Panc1 (cell line): ENCODE measurements around the gene SUGCT. TPM values are rescaled to one million over a fixed set of nuclear protein-coding genes. Genes with fewer than 3 reads are reported as not detected.

Experiments used
- ATAC-seq: fragments of 200-7000 bp; cut with Tn5 transposase; 2 replicates; pipeline ENCODE4 v1.9.1; 2020; ENCODE audit warnings: mild to moderate bottlenecking, moderate library complexity
- BruUV-seq: library from RNA; stranded (reverse); fragments of 400-500 nt; replicated peaks from 2 replicates; lab custom pipeline; 2021; lab: Mats Ljungman, UMichigan
- CTCF ChIA-PET: fragments of 300-600 bp; sonication (Branson Sonifier 250); formaldehyde crosslinking; loops from one replicate; lab custom pipeline; 2022; ENCODE audit warnings: antibody characterized with exemption; lab: Charles Lee
- POLR2A ChIA-PET: fragments of 300-600 bp; sonication (Branson Sonifier 250); formaldehyde crosslinking; loops from one replicate; lab custom pipeline; 2022; ENCODE audit warnings: antibody characterized with exemption; lab: Charles Lee
- DNase-seq: peaks from one replicate; pipeline ENCODE4 v3.0.0-alpha.2; 2010; ENCODE audit warnings: low read depth, low spot score
- H3K27ac ChIP-seq: 2 replicates; pipeline ENCODE4 v1.5.1; 2011; ENCODE audit warnings: mild to moderate bottlenecking, low read length, inconsistent platforms
- H3K27me3 ChIP-seq: fragments of 200-500 bp; sonication (Bioruptor generic); 2 replicates; pipeline ENCODE4 v1.6.0; 2014; ENCODE audit warnings: low read length, inconsistent platforms; ENCODE audit not compliant: control insufficient read depth, insufficient read depth
- H3K36me3 ChIP-seq: fragments of 200-500 bp; sonication (Bioruptor generic); 2 replicates; pipeline ENCODE4 v1.5.1; 2014; ENCODE audit warnings: inconsistent platforms, mild to moderate bottlenecking, low read length, moderate library complexity; ENCODE audit not compliant: control insufficient read depth, insufficient read depth
- H3K4me1 ChIP-seq: 2 replicates; pipeline ENCODE4 v1.5.1; 2011; ENCODE audit warnings: inconsistent platforms, mild to moderate bottlenecking, low read length, moderate library complexity; ENCODE audit not compliant: control insufficient read depth, insufficient read depth
- H3K4me3 ChIP-seq, 2 experiments: 2 replicates each; pipeline ENCODE4 v1.5.1; 2011 to 2012; ENCODE audit warnings: low read depth in 2 of 2, low read length in 2 of 2, mild to moderate bottlenecking in 2 of 2, inconsistent platforms in 1 of 2, moderate library complexity in 1 of 2
- H3K9me3 ChIP-seq: fragments of 200-500 bp; sonication (Bioruptor generic); 2 replicates; pipeline ENCODE4 v1.5.1; 2014; ENCODE audit warnings: low read depth, mild to moderate bottlenecking, inconsistent platforms, low read length, moderate library complexity; ENCODE audit not compliant: control insufficient read depth, insufficient read depth
- CTCF ChIP-seq: fragments of 450-650 bp; IDR thresholded peaks from 2 replicates; pipeline ENCODE4 v1.5.1; 2017; ENCODE audit warnings: mild to moderate bottlenecking
- POLR2AphosphoS5 ChIP-seq: IDR thresholded peaks from 2 replicates; pipeline ENCODE4 v1.6.1; 2012; ENCODE audit warnings: mild to moderate bottlenecking, low read depth, low read length, moderate library complexity
- REST ChIP-seq, 2 experiments: IDR thresholded peaks; 2 replicates each; pipeline ENCODE4 v1.6.1; 2011 to 2012; ENCODE audit warnings: low read depth in 2 of 2, control low read depth in 1 of 2, low read length in 1 of 2, mild to moderate bottlenecking in 1 of 2, moderate library complexity in 1 of 2; ENCODE audit not compliant: insufficient read depth in 1 of 2
- SIN3A ChIP-seq: IDR thresholded peaks from 2 replicates; pipeline ENCODE4 v1.6.1; 2012; ENCODE audit warnings: low read depth, mild to moderate bottlenecking, low read length, moderate library complexity, borderline replicate concordance; ENCODE audit not compliant: insufficient read depth
- TCF7L2 ChIP-seq: IDR thresholded peaks from 2 replicates; pipeline ENCODE4 v1.6.1; 2011; ENCODE audit warnings: mild to moderate bottlenecking, low read depth, low read length, inconsistent platforms
- in situ Hi-C: cut with HindIII; loops from 2 replicates; pipeline ENCODE4 v1.10.0; 2016; ENCODE audit warnings: low sequenced_read_pairs, low pct_unique_long_range_greater_than_20kb
- intact Hi-C: fragments of 100-400 bp; cut with micrococcal nuclease; formaldehyde crosslinking; loops from one replicate; pipeline ENCODE4 v1.10.0; 2022; ENCODE audit not compliant: unreplicated experiment
- total RNA-seq: library from RNA; stranded (reverse); gene quantifications from one replicate; pipeline ENCODE4 v1.2.1, GENCODE V29; 2021; ENCODE audit not compliant: unreplicated experiment

The SUGCT gene
- total RNA-seq, 1 experiment from 2014 or later = 3.1 TPM

- POLR2A ChIA-PET = no interaction called here
- in situ Hi-C loops = no loop called here
Measured at GRCh38 chr7:40694026-40694809, 559.4 kb downstream of the SUGCT start.

GRCh38 chr7:40694991-40695390, 560.2 kb downstream of the SUGCT start:
- DNase-seq (no peak), ATAC-seq (no peak)
- ChIA-PET CTCF (no interaction called here), POLR2A (no interaction called here)
- Histone ChIP-seq H3K36me3 (no peaks in the 10 kb centered on the region), H3K9me3 (no peaks in the 10 kb centered on the region), H3K27ac (no peak overlapping the region), H3K4me1 (no peaks in the 10 kb centered on the region), H3K4me3 (no peak overlapping the region), H3K27me3 (no peaks in the 10 kb centered on the region)
- intact Hi-C loops = no loop called here
- TF ChIP-seq POLR2AphosphoS5 = no peak
- TF ChIP-seq TCF7L2 = no peak
- TF ChIP-seq CTCF = no peak
- no peak for TF ChIP-seq SIN3A
- no peak for TF ChIP-seq REST (IDR thresholded peaks at IDR 0.05; ENCODE audit: insufficient read depth in 1 of 2, low read depth in 2 of 2, low read length in 1 of 2)
- no TSS peak for BruUV-seq
- in situ Hi-C loops = no loop called here

More at GRCh38 chr7:40694026-40694809, 559.4 kb downstream of the SUGCT start:
- Histone ChIP-seq H3K4me1 (no peaks in the 10 kb centered on the region), H3K27ac (no peak overlapping the region), H3K36me3 (no peaks in the 10 kb centered on the region), H3K4me3 (no peak overlapping the region), H3K27me3 (no peaks in the 10 kb centered on the region), H3K9me3 (no peaks in the 10 kb centered on the region)
- intact Hi-C loops = no loop called here
- CTCF ChIA-PET = no interaction called here
- ATAC-seq = no peak
- BruUV-seq = no TSS peak
- DNase-seq = no peak
- TF ChIP-seq TCF7L2 (no peak), REST (IDR thresholded peaks at IDR 0.05; ENCODE audit: insufficient read depth in 1 of 2, low read depth in 2 of 2, low read length in 1 of 2) (no peak), CTCF (no peak), POLR2AphosphoS5 (no peak), SIN3A (no peak)
